Measurements from ENCODE around the gene VGLL4.
"Not testable (repeated sequence)": the region's sequence is repeated elsewhere in the genome, so short reads cannot be mapped to it uniquely, and the experiment has no call there.

VGLL4 gene

DNA sequence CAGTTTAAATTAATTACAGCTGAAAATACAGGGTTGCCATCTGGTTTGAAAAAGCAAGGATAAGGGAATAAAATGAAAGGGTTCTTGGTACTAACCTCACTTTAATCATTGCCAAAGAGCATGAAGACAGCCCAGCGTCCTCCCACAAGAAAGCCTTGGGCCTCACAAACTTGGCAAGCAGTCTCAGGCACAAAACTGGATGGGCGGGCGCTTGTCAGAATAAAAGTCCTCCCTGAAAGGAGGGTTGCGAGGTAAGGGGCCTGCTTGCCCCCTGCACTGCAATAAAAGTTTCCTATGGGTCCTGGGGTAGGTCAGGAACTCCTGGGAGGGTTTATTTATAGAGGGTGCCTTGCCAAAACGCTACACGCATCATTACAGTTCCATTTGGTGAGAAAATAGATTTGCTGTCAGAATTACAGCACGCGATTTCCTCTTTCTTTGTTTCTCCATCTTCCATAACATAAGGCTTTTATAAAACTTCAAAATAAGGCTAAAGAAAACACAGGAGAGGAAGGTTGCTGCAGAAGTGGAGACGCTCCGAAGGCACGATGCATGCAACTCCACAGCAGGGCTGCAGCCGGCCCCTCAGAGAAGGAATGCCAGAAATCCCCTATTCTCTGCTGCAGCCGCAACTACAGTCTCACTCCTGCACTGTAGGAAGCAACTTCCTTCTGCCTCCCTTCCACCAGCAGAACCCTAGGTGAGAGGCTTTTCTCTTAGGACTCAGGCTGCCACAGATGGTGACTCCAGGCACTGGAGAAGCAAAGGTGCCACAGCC lies 61.3 kb downstream of the VGLL4 start:
- peak in 2 of 3 donors; percentile 23 to 32 for DNase-seq

DNA sequence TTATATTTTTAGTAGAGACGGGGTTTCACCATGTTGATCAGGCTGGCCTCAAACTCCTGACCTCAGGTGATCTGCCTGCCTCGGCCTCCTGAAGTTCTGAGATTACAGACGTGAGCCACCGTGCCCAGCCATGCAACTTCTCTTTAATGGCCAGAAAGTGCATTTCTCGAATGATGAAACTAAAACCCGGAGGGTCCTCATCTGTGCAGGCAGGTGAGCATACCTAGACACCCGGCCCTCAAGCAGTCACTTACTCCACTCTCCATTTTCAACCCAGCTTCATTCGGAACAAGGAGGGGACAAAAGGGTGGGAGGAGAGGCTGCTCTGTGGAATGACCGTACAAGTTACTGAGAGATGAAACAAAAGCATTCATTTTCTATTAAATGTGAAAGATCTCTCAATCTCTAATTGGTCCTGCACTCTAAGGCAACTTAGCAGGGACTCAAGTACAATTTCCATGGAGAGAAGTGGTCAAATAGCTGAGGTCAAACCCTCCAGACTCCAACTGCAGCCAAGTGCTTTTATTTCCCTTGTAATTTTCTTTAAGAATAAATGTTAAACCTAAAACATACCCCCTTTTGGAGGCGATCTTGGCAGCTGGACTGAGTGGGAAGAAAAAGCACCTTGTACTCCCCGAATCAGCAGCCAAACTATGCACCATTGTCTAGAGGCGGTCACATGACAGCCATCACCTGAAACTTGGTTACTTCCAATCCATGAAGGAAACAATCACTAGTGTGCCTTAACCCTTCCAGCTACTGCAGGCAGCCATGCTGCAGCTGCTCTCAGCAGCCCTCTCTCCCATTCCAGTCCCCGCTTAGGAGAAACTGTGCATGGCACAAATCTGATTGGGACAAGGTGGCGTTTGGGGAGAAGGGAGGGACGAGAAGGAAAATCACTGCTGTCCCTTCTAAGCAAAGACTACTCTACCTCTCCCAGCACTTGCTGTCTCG lies 62.2 kb downstream of the VGLL4 start:
- DNase-seq = no peak

DNA sequence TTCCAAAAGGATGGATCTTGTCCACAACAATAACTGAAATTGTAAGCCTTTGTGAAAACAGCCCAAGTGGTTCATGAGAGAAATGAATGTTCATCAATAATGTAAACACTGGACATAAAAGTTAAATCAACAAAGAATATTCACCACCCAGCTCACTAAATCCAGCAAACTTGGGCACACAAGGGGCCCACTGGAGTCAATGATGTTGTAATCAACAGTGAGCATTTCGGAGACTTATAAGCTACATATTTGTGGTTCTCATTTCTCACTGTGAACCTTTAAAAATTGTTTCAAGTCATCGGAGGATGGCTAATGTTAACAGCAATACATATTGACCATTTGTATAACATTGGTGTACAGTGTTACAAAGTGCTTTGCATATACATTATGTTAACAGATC lies 63.1 kb downstream of the VGLL4 start:
- DNase-seq = no peak

DNA sequence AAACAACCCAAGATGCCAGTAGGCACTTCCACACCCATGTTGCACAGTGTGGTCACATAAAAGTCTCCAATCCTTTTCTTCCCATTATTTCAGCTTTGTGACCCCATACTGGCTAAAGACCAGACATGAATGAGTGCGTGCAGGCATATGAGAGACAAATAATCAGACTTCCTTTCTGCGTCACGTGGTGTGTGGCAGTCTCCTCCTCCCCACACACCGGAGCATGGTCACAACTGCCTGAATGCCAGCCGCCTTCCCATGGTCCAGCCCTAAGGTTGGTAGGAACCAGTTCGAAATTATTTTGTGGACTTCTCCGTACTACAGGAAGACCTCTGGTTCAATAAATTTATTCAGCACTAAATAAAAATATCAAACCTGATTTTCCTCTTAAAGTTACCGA lies 65.5 kb downstream of the VGLL4 start:
- DNase-seq = no peak

DNA sequence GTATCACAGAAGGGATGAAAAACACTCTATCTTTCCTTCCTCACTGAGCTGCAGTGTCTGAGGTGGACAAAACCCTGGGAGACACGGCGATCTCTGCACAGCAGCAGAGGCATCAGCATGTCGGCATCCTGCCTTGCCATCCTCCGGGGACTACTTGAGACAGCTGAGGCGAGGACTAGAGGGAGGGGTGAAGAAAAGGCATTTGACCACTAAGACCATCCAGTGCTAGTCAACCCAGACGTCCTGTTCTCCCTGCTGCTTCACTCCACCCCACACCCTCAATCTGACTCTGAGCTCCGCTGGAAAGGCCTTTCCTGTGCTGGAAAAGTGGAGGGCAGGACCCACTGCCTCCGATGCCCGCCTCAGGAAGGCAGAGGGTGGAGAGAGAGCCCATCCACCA lies 67.3 kb downstream of the VGLL4 start:
- no peak for DNase-seq

DNA sequence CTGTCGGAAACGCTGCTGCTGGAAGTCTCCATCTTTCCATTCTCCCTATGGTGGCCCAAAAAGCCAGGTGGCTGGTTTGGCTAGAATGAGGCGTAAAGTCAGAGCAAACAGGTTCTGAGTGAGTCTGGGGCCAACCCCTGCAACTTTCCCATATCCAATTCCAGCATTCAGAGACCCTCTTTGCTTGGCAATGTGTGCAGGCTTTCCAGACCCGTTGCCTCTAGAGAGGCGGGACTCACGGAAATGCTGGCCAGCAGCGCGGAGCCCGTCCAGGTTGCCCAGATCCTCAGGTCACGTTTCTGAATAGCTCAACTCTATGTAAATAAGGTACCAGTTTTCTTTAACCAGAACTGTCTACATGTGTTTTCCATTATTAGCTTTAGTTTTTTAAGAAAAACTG lies 68.0 kb downstream of the VGLL4 start:
- DNase-seq = no peak

DNA sequence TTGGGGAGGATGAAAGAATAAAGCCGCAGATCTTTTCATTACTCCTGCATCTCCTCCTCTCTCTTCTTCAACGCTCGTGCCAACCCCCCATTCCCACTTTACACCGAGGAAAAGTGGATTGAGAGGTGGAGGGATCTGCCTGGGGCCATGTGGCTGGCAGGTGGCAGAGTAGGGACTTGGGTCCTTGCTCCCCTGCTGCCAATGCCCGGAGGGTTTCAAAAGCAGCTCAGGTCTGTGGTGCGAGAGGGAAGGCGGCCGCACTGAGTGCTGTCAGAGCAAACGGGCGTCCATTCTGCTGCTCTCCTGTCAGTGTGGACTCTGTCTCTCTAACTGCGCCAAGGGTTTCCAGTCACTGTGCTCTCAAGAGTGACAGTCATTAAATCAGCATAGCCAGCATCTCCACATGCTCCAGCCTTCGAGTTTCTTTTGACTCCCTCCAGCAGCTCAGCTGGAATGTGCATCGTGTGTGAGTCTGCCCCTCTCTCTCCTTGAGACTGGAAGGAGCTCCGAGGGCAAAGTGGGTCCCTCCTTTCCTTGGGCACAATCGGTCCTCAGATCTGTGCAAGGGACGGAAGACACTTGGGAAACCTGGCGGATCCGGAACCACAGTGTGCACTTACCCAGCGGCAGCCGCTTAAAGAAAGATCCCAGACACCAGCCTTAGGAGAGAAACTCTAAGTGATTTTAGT lies 68.6 kb downstream of the VGLL4 start:
- DNase-seq = no peak

DNA sequence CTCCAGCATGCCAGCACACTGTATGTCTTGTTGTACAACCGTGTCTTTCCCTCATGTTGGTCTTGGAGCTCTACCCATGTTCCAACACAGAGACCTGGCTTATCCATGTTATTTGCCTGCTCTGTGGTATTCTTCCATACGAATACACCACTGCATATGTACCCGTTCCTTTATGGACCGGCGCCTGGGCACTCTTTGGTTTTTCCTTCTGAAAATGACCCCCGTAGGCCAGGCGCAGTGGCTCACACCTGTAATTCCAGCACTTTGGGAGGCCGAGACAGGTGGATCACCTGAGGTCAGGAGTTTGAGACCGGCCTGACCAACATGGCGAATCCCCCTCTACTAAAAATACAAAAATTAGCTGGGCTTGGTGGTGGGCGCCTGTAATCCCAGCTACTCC lies 71.1 kb downstream of the VGLL4 start:
- DNase-seq = not testable (repeated sequence)

DNA sequence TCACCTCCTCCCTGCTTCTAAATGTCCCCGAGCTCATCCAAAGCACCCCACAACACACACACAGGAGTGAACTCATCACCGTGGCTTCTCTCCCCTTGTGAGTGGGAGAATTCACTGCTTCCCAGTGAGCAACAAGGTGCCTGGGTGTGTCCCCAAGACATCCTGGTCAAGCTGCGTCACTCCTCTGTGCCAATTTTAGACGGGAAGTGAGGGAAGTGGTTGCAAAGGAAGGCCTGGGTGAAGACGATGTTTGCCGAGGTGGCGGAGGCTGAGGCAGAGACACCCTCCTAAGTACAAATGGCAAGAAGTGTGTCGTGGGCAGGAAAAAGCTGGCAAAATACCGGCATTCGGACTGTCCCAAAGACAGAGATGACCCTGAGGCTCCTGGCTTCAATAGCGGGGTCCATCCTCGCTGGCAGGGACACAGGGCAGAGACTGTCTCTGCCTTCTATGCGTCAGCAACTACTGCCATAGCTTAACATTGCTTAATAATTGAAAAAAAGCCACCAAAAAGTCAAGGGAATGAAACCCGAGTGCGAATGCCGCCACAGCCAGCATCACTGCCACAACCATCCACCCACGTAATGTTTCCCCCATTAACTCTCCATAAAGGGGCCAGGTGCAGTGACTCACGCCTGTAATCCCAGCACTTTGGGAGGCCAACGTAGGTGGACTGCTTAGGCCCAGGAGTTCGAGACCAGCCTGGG lies 72.8 kb downstream of the VGLL4 start:
- peak; percentile 47 to 56 (median 48) for DNase-seq

DNA sequence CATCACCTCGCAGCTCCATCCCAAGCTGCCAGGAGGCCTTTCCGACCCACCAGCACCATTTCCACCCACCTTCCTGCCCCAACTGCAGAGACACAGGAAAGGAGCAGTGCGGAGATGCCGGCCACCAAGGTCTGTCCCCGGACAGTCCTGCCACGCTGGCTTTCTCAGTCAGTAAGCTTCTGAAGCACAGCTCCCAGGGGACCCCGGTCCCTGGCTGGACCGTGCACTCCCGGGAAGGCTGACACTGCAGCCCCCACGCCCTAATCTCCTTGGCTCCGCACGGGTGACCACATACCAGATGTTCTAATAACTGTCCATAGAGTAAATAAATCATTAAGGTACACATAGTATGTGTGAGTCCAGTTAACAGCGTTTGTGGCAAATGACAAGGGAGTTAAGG lies 73.5 kb downstream of the VGLL4 start:
- no peak for DNase-seq

DNA sequence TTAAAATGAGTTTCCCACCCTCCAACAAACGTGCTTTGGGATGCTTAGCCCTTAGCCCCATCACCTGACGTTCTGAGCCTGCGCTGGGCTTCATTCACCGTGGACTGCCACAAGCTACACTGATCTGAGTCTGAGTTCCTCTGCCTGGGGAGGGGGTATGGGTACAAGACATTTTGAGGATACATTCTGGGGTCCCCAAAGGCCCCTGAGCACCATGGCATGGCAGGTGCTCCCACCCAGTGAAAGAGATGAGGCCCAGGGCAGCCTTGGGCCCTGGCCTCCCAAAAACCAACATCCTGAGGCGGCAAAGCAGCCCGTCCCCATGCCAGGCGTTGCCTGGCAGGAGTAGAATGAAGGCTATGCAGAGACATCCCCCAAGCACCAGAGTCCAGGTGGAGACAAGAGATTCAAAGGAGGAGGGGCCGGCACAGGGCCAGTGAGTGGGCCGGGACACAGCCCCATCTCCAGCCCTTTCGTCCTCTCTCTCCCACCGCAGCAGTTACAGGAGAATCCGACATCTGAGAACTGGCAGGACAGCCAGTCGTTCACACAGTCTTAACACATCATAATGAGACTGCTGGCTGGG lies 74.5 kb downstream of the VGLL4 start:
- DNase-seq = no peak

DNA sequence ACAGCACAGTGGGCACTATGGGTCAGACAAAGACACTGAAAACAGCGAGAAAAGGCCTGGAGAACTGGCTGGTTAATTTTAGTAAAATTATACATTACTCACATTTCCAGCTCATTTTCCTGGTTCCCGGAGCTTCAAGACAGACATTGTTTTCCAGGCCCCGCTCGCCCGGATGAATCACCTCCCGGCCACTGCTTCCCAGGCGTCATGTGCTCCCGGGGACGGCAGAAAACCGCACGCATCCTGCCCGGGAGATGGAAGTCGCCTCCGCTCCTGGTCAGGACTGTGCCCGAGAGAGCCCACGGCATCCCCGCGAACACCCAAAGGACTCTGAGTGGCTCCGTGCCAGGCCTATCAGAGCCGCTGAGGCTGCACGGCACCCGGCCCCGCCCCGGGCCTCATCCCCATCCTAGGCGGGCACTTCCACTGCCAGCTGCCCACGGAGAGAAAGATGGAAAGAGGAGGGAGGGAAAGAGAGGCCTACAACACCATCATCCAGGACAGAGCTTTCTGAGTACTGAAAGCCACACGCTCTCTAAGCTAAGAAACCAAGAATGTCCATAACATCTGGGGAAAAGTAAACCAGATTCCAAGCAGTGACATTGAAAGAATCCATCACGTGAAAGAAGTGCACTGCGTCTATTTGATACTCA lies 75.1 kb downstream of the VGLL4 start:
- DNase-seq = no peak

DNA sequence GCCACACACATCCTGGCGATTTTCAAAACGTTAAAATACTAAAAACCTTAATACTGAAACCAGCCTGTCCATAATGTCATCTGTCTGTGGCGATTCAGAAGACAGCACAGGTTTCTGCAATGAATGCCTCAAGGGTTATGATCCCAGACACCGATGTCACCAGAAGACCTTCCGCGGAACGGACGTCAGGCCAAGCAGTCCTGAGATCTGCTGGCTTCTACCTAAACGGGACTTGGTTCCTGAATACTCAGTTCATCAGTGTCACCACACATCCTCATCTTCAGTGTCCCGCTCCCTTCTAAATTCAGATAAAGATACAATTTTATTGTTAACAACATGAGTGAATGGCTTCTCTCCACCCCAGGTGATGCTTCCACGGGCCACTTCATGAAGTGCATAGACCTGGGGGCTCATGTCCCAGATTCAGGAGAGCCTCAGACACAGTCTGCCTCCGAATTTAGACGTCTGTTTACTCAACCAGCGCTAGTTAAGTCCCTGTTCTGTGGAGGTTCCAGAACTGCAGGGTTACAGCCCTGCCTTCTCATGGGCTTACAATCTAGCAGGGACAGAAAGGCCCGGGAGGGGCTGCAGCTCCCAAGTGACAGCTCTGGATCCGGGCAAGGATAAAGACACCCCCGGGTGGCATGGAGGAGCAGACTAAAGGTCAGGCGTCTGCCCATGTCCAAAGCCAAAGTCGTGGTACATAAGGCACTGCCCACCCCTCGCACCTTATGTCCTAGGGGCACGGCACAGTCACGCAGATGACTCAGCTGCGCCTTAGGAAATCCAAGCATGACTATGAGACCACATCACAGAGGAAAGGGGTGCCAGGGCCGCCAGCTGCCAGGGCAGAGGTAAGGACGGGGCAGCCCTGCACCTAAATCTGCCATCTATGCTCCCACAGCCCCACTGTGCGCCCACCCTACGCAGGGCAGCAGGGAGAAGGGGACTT lies 75.9 kb downstream of the VGLL4 start:
- DNase-seq = no peak

DNA sequence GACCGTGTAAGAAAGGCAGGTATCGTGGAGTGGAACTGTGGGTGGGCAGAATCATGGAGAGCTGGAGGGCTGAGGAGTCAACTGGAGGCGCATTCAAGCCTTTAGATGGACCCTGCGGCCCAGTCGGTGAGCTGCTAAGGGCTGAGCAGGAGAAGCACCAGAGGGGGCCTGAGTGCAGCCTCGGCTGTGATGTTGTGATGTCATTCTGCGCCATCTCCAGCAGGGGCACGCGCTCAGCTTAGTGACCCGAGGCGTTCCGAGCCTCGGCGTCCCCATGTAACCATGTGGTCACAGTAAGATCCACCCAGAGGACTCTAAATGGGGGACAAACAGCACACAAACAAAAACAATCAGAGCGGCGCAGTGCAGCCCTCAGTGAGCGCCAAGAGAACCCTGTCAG lies 76.8 kb downstream of the VGLL4 start:
- DNase-seq = no peak

DNA sequence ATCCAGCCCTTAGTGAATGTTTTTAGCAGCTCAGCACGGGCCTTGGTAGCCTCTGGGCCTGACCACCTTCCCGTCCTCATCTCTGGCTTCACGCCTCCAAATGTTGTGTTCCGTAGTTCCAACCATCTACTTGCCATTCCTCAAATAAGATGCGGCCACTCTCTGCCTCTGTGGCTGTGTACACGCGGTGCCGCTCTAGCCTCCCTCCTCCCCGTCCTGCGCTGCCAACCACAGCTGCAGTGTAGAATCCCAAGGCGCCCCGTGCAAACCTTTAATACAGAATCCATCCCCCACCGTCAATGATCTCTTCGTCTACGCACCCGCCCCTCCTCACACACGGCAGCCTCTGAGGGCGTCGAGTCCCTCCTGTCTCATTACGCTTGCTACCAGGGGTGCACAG lies 77.2 kb downstream of the VGLL4 start:
- DNase-seq = no peak

DNA sequence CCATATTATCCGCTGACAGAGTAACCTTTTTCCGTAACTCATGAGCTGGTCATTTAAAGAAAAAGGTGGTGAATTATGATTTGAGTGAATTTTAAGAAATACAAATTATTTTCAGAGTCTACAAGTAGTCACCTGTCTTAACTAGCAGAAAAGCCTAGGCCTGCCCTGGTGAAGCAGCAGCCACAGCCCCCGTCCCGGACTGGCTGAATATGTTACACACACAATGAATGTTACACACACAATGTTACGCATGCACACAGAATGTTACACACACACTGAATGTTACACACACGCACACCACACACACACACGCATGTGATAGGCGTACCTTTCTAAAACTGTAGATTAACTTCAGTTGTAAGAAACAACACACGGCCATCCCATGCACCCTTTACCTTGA lies 77.8 kb downstream of the VGLL4 start:
- DNase-seq = no peak

DNA sequence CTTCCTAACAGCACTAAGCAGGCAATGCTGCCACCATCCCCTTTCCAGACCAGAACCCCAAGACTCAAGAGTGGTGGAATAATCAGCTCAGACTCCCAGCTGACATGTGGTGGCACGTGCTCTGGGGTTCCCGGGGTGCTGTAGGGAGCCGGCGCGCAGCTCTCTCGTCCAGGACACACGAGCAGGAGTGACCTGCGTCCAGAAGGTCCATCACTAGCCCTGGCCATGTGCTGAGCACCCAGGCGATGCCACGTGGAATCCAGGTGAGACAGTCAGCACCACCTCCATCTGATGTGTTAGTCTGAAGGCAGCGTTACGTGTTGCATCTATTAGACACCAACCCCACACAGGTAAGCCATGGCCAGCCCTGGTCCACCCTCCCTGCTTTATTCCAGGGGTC lies 78.2 kb downstream of the VGLL4 start:
- no peak for DNase-seq

DNA sequence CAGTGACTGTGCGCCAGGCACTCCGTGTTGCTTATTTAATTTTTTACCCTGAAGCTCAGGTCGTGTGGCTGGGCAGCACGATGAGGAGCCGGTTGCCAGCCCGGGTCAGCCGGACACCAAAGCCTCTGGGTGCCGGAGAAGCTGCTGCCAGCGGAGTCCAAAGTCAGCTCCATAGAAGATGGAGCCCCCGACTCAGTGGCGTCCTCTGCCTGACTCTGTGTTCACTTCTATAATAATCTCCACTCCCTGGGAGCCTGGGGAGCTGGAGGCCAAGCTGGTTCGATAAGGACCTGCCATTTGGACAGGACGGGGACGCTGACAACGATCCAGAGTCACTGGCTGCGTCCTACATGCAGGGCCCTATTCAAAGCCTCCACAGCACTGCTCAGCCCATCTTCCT lies 78.6 kb downstream of the VGLL4 start:
- no peak for DNase-seq

DNA sequence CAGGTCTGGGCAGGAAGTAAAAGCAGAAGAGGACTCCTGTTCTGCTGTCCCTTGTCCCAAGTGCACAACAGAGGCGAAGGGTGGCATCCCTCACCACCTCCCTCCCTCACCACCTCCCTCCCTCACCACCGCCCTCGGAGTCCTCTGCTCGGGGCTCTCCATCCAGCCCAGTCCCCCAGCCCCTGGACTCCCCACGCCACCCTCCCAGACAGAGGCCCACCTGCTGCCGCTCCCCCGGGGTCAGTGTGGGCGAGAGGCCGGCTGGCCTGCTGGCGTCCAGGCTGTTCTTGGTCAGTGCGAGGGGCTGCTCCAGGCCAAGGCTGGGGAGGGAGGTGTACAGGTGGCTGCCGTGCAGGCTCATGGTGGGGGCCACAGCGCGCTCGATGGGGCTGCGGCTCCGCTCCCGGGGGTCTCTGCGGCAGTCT lies 79.1 kb downstream of the VGLL4 start:
- DNase-seq = no peak

DNA sequence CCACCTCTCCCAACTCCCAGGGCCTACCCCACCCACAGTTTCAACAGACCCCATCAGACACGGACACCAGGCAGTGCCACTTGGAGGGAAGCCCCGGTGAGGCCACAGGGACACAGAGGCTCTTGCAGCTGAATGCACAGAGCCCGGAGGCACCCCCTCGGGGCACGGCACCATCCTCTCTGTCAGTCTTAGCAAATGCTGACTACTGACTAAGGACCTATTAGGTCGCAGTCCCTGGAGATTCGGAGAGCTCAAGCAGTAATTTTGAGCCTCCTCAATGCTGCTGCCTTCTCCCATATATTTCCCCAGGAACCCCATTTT lies 79.9 kb downstream of the VGLL4 start:
- DNase-seq = no peak
